ENCODE results near the gene TMEM205. TPM values are rescaled to one million over a fixed set of nuclear protein-coding genes. Genes with fewer than 3 reads are reported as not detected.
A peak's percentile ranks its signal among the peaks of the same experiment; 100 is the strongest.

TMEM205 gene
- total and polyA plus RNA-seq, 2 experiments from 2014 or later: 188 to 199 TPM

DNA sequence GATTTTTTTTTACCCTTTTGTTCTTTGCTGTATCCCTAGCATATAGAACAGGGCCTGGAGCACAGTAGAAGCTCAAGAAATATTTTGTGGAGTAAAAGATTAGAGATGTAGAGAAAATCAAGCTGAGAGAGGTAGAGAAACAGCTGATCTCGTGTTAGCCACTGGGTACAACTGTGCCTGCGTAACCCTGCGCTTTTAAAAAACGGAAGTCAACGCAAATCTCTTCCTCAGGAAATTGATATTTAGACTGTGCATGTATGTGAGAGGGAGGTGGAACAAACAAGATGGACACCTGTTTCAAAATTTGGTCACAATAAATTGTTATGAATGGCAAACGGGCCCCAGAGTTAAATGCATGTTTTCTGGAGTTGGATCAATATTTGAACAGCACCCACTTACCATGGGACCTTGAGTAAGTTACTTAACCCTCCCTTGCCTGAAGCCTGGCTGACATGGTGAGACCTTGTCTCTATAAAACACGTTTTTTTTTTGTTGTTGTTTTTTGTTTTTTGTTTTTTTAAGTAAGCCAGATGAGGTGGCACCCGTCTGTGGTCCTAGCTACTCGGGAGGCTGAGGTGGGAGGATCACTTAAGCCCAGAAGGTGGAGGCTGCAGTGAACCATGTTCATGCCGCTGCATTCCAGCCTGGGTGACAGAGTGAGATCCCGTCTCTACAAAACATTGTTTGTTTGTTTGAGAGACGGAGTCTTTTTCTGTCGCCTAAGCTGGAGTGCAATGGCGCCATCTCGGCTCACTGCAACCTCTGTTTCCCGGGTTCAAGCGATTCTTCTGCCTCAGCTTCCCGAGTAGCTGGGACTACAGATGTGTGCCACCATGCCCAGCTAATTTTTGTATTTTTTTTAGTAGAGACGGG lies 41.3 kb upstream of the TMEM205 start:
- Histone ChIP-seq H3K4me3 (no peak overlapping the region), H4K20me1 (ENCODE audit: insufficient read depth, poor library complexity, severe bottlenecking) (no peaks in the 10 kb centered on the region), H3K9me2 (replicated peaks; ENCODE audit: insufficient read depth) (no peaks in the 10 kb centered on the region), H3K79me2 (peaks cover 4% of the 10 kb centered on the region), H3K4me2 (no peak overlapping the region), H3K27me3 (no peaks in the 10 kb centered on the region), H3K9me3 (ENCODE audit: low read depth) (no peaks in the 10 kb centered on the region), H3K4me1 (ENCODE audit: insufficient read depth) (peaks cover 5% of the 10 kb centered on the region), H3K36me3 (replicated peaks; ENCODE audit: insufficient read depth, low read depth) (no peaks in the 10 kb centered on the region), H2AFZ (no peak overlapping the region), H3K27ac (no peak overlapping the region)
- WGBS (ENCODE audit: low lambda C conversion rate, missing lambda C conversion rate): 80% methylated on average over 18 of the region's 19 CpGs
- TF ChIP-seq EZH2 (IDR thresholded peaks at IDR 0.05; ENCODE audit: borderline replicate concordance): no peak
- TF ChIP-seq CTCF (IDR thresholded peaks at IDR 0.05; ENCODE audit: poor library complexity): no peak
- no peak for TF ChIP-seq EZH2phosphoT487 (IDR thresholded peaks at IDR 0.05; ENCODE audit: low read depth, severe bottlenecking, unreplicated experiment)
- DNase-seq (ENCODE audit: low spot score): no peak

GRCh38 chr19:11384778-11385129 lies 38.7 kb upstream of the TMEM205 start:
- Histone ChIP-seq H3K27ac (no peak overlapping the region), H3K4me2 (peak overlapping the region; percentile 82), H3K9me3 (ENCODE audit: low read depth) (no peaks in the 10 kb centered on the region), H3K4me3 (no peak overlapping the region), H2AFZ (no peak overlapping the region), H3K9me2 (replicated peaks; ENCODE audit: insufficient read depth) (no peaks in the 10 kb centered on the region), H3K36me3 (replicated peaks; ENCODE audit: insufficient read depth, low read depth) (no peaks in the 10 kb centered on the region), H3K4me1 (ENCODE audit: insufficient read depth) (peaks cover 11% of the 10 kb centered on the region), H4K20me1 (ENCODE audit: insufficient read depth, poor library complexity, severe bottlenecking) (no peaks in the 10 kb centered on the region), H3K79me2 (peaks cover 4% of the 10 kb centered on the region), H3K27me3 (no peaks in the 10 kb centered on the region)
- TF ChIP-seq EZH2 (IDR thresholded peaks at IDR 0.05; ENCODE audit: borderline replicate concordance) (no peak), CTCF (IDR thresholded peaks at IDR 0.05; ENCODE audit: poor library complexity) (no peak), EZH2phosphoT487 (IDR thresholded peaks at IDR 0.05; ENCODE audit: low read depth, severe bottlenecking, unreplicated experiment) (no peak)
- WGBS (ENCODE audit: low lambda C conversion rate, missing lambda C conversion rate): 80% methylated on average over 5 of the region's 5 CpGs
- DNase-seq (ENCODE audit: low spot score): no peak

DNA sequence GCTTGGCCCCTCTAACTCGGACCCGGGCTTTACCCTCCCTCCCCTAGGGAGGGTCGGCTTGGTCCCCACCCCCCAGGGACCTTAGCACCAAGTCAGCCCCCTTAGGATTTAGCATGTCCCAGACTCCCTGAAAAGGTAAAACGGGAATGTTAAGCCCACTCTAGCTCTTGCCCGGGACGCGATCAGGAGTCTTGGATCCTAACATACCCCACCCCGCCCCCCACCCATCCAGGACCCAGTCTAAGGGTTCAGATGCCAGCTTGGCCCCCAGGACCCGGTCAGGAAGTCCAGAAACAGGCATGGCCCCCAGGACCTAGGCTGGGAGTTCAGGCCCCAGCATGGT lies 37.6 kb upstream of the TMEM205 start:
- H3K4me1 ChIP-seq (ENCODE audit: insufficient read depth): peaks cover 11% of the 10 kb centered on the region
- TF ChIP-seq EZH2phosphoT487 (IDR thresholded peaks at IDR 0.05; ENCODE audit: low read depth, severe bottlenecking, unreplicated experiment) (no peak), CTCF (IDR thresholded peaks at IDR 0.05; ENCODE audit: poor library complexity) (no peak), EZH2 (IDR thresholded peaks at IDR 0.05; ENCODE audit: borderline replicate concordance) (no peak)
- peaks cover 4% of the 10 kb centered on the region for H3K79me2 ChIP-seq
- 3% methylated on average over 9 of the region's 9 CpGs for WGBS (ENCODE audit: low lambda C conversion rate, missing lambda C conversion rate)
- H3K9me2 ChIP-seq (replicated peaks; ENCODE audit: insufficient read depth): no peaks in the 10 kb centered on the region
- peak overlapping the region; percentile 4 for H2AFZ ChIP-seq
- H3K4me3 ChIP-seq: peak overlapping the region; percentile 44
- H3K9me3 ChIP-seq (ENCODE audit: low read depth): no peaks in the 10 kb centered on the region
- no peak for DNase-seq (ENCODE audit: low spot score)
- peak overlapping the region; percentile 82 for H3K4me2 ChIP-seq
- no peaks in the 10 kb centered on the region for H4K20me1 ChIP-seq (ENCODE audit: insufficient read depth, poor library complexity, severe bottlenecking)
- H3K27me3 ChIP-seq: no peaks in the 10 kb centered on the region
- no peaks in the 10 kb centered on the region for H3K36me3 ChIP-seq (replicated peaks; ENCODE audit: insufficient read depth, low read depth)
- H3K27ac ChIP-seq: peak overlapping the region; percentile 70

All from hepatocyte (in vitro differentiated cells).